Activated naive CD8-positive, alpha-beta T cell treated with anti-CD3 and anti-CD28 coated beads for 36 hours (primary cell): ENCODE results near the gene FAM181A. TPM values are rescaled to one million over a fixed set of nuclear protein-coding genes. Genes with fewer than 3 reads are reported as not detected.

Source experiments
- DNase-seq: peaks from one replicate; pipeline ENCODE4 v3.0.0; 2021
- H3K27ac Mint-ChIP-seq: one replicate; pipeline ENCODE4 v1.8.0; 2022; ENCODE audit warnings: mild to moderate bottlenecking, moderate library complexity, mixed read lengths
- H3K27me3 Mint-ChIP-seq: one replicate; pipeline ENCODE4 v1.8.0; 2022; ENCODE audit warnings: mild to moderate bottlenecking, mixed read lengths
- H3K36me3 Mint-ChIP-seq: one replicate; pipeline ENCODE4 v1.8.0; 2021; ENCODE audit warnings: mild to moderate bottlenecking, mixed read lengths
- H3K4me1 Mint-ChIP-seq: one replicate; pipeline ENCODE4 v1.8.0; 2021; ENCODE audit warnings: mixed read lengths
- H3K4me3 Mint-ChIP-seq: one replicate; pipeline ENCODE4 v1.8.0; 2022; ENCODE audit warnings: mild to moderate bottlenecking, moderate library complexity, mixed read lengths
- H3K9me3 Mint-ChIP-seq: one replicate; pipeline ENCODE4 v1.8.0; 2022; ENCODE audit warnings: mixed read lengths
- total RNA-seq, 2 experiments: library from RNA; stranded (reverse); gene quantifications; one replicate each; pipeline ENCODE4 v1.2.3, GENCODE V29; 2021

Gene FAM181A
- not detected for total RNA-seq

GRCh38 chr14:93926873-93927799, at the start of gene FAM181A:
FAM181A (plus strand) TSS chr14:93927344; CDS start chr14:93928286, 942 bp downstream.
- Mint-ChIP-seq H3K27me3 (no peaks in the 10 kb centered on the region), H3K9me3 (no peaks in the 10 kb centered on the region), H3K36me3 (no peaks in the 10 kb centered on the region), H3K4me1 (no peaks in the 10 kb centered on the region), H3K4me3 (no peak within 1 kb of the TSS), H3K27ac (no peak within 1 kb of the TSS)
- DNase-seq: no peak

- DNase-seq: no peak
- H3K4me1 Mint-ChIP-seq: no peaks in the 10 kb centered on the region
- H3K9me3 Mint-ChIP-seq: peaks cover 4% of the 10 kb centered on the region
- H3K27ac Mint-ChIP-seq: no peak overlapping the region
- H3K4me3 Mint-ChIP-seq: no peak overlapping the region
- peaks cover 9% of the 10 kb centered on the region for H3K27me3 Mint-ChIP-seq
- H3K36me3 Mint-ChIP-seq: no peaks in the 10 kb centered on the region
Observed at GRCh38 chr14:93878212-93878611, 48.9 kb upstream of the FAM181A start.

- H3K27ac Mint-ChIP-seq: no peak overlapping the region
- no peak overlapping the region for H3K4me3 Mint-ChIP-seq
- peaks cover 9% of the 10 kb centered on the region for H3K27me3 Mint-ChIP-seq
- peaks cover 4% of the 10 kb centered on the region for H3K9me3 Mint-ChIP-seq
- no peak for DNase-seq
- H3K36me3 Mint-ChIP-seq: no peaks in the 10 kb centered on the region
- H3K4me1 Mint-ChIP-seq: no peaks in the 10 kb centered on the region
Observed at GRCh38 chr14:93878871-93879270, 48.3 kb upstream of the FAM181A start.

- H3K4me3 Mint-ChIP-seq: no peak overlapping the region
- peaks cover 9% of the 10 kb centered on the region for H3K27me3 Mint-ChIP-seq
- H3K27ac Mint-ChIP-seq: no peak overlapping the region
- no peak for DNase-seq
- no peaks in the 10 kb centered on the region for H3K4me1 Mint-ChIP-seq
- H3K36me3 Mint-ChIP-seq: no peaks in the 10 kb centered on the region
- H3K9me3 Mint-ChIP-seq: peaks cover 2% of the 10 kb centered on the region
Observed at GRCh38 chr14:93879362-93879983, 47.7 kb upstream of the FAM181A start.

- Mint-ChIP-seq H3K9me3 (peaks cover 2% of the 10 kb centered on the region), H3K4me1 (no peaks in the 10 kb centered on the region), H3K27me3 (peaks cover 9% of the 10 kb centered on the region), H3K27ac (no peak overlapping the region), H3K36me3 (no peaks in the 10 kb centered on the region), H3K4me3 (no peak overlapping the region)
- DNase-seq: no peak
Observed at GRCh38 chr14:93880021-93880820, 46.9 kb upstream of the FAM181A start.

GRCh38 chr14:93884950-93885349, 42.2 kb upstream of the FAM181A start:
- H3K9me3 Mint-ChIP-seq: peaks cover 3% of the 10 kb centered on the region
- no peak for DNase-seq
- no peak overlapping the region for H3K27ac Mint-ChIP-seq
- no peaks in the 10 kb centered on the region for H3K36me3 Mint-ChIP-seq
- no peaks in the 10 kb centered on the region for H3K4me1 Mint-ChIP-seq
- no peak overlapping the region for H3K4me3 Mint-ChIP-seq
- H3K27me3 Mint-ChIP-seq: peaks cover 10% of the 10 kb centered on the region

- no peak for DNase-seq
- H3K4me3 Mint-ChIP-seq: no peak overlapping the region
- no peaks in the 10 kb centered on the region for H3K4me1 Mint-ChIP-seq
- no peaks in the 10 kb centered on the region for H3K36me3 Mint-ChIP-seq
- peaks cover 1% of the 10 kb centered on the region for H3K9me3 Mint-ChIP-seq
- H3K27ac Mint-ChIP-seq: no peak overlapping the region
- peaks cover 20% of the 10 kb centered on the region for H3K27me3 Mint-ChIP-seq
Observed at GRCh38 chr14:93888995-93889394, 38.1 kb upstream of the FAM181A start.

- H3K4me3 Mint-ChIP-seq: no peak overlapping the region
- peaks cover 1% of the 10 kb centered on the region for H3K9me3 Mint-ChIP-seq
- H3K36me3 Mint-ChIP-seq: no peaks in the 10 kb centered on the region
- H3K27me3 Mint-ChIP-seq: peaks cover 20% of the 10 kb centered on the region
- no peaks in the 10 kb centered on the region for H3K4me1 Mint-ChIP-seq
- no peak for DNase-seq
- H3K27ac Mint-ChIP-seq: no peak overlapping the region
Observed at GRCh38 chr14:93889739-93890483, 37.2 kb upstream of the FAM181A start.

GRCh38 chr14:93891756-93892504, 35.2 kb upstream of the FAM181A start:
- Mint-ChIP-seq H3K27me3 (peaks cover 20% of the 10 kb centered on the region), H3K9me3 (no peaks in the 10 kb centered on the region), H3K36me3 (no peaks in the 10 kb centered on the region), H3K4me1 (no peaks in the 10 kb centered on the region), H3K4me3 (no peak overlapping the region), H3K27ac (no peak overlapping the region)
- no peak for DNase-seq

- no peaks in the 10 kb centered on the region for H3K4me1 Mint-ChIP-seq
- peaks cover 20% of the 10 kb centered on the region for H3K27me3 Mint-ChIP-seq
- DNase-seq: no peak
- no peak overlapping the region for H3K4me3 Mint-ChIP-seq
- no peak overlapping the region for H3K27ac Mint-ChIP-seq
- H3K9me3 Mint-ChIP-seq: no peaks in the 10 kb centered on the region
- H3K36me3 Mint-ChIP-seq: no peaks in the 10 kb centered on the region
Observed at GRCh38 chr14:93892505-93892839, 34.7 kb upstream of the FAM181A start.

GRCh38 chr14:93892923-93893558, 34.1 kb upstream of the FAM181A start:
- Mint-ChIP-seq H3K27ac (no peak overlapping the region), H3K4me1 (no peaks in the 10 kb centered on the region), H3K27me3 (peaks cover 18% of the 10 kb centered on the region), H3K36me3 (no peaks in the 10 kb centered on the region), H3K4me3 (no peak overlapping the region), H3K9me3 (no peaks in the 10 kb centered on the region)
- peak; percentile 62 for DNase-seq

- peaks cover 14% of the 10 kb centered on the region for H3K27me3 Mint-ChIP-seq
- no peak overlapping the region for H3K4me3 Mint-ChIP-seq
- no peaks in the 10 kb centered on the region for H3K36me3 Mint-ChIP-seq
- no peak overlapping the region for H3K27ac Mint-ChIP-seq
- H3K4me1 Mint-ChIP-seq: no peaks in the 10 kb centered on the region
- no peak for DNase-seq
- H3K9me3 Mint-ChIP-seq: no peaks in the 10 kb centered on the region
Observed at GRCh38 chr14:93893661-93894261, 33.4 kb upstream of the FAM181A start.

- H3K27me3 Mint-ChIP-seq: peaks cover 14% of the 10 kb centered on the region
- no peaks in the 10 kb centered on the region for H3K36me3 Mint-ChIP-seq
- no peaks in the 10 kb centered on the region for H3K4me1 Mint-ChIP-seq
- no peak overlapping the region for H3K27ac Mint-ChIP-seq
- no peaks in the 10 kb centered on the region for H3K9me3 Mint-ChIP-seq
- H3K4me3 Mint-ChIP-seq: no peak overlapping the region
- DNase-seq: no peak
Observed at GRCh38 chr14:93895023-93895604, 32.0 kb upstream of the FAM181A start.
